ENCODE results near the gene PTX4. TPM values are rescaled to one million over a fixed set of nuclear protein-coding genes. Genes with fewer than 3 reads are reported as not detected.

Gene PTX4, protein sequence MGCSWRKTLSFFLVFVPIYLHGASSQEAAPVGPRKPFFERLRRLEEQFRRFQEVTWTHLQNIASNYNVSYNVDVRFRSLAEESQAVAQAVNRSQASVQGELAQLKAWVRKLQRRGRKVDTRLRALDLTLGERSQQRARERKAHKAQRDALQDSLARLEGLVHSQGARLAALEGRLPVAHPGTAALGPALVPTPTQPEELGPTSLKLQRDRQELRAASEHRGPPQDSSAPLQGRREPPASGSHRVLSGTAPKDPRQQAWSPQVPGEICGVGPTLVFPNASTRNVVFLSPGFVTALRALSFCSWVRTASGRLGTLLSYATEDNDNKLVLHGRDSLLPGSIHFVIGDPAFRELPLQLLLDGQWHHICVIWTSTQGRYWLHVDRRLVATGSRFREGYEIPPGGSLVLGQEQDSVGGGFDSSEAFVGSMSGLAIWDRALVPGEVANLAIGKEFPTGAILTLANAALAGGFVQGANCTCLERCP
- polyA plus RNA-seq, result not detected in 3 replicates
- not detected for polyA plus RNA-seq (2011; ENCODE audit: low read depth)
- polyA plus RNA-seq (2011; cell fraction: cytosol; rRNA removed), result not detected in 2 replicates
- polyA plus RNA-seq (2011; cell fraction: nucleus; rRNA removed), result not detected in 2 replicates
- not detected in 2 replicates for polyA plus RNA-seq (2012; ENCODE audit: low replicate concordance)
- not detected in 3 replicates for polyA minus RNA-seq
- not detected for polyA minus RNA-seq (2011; cell fraction: cytosol; rRNA and poly(A)+ RNA removed)
- not detected in 2 replicates for polyA minus RNA-seq (2011; cell fraction: nucleus; rRNA and poly(A)+ RNA removed)

DNA sequence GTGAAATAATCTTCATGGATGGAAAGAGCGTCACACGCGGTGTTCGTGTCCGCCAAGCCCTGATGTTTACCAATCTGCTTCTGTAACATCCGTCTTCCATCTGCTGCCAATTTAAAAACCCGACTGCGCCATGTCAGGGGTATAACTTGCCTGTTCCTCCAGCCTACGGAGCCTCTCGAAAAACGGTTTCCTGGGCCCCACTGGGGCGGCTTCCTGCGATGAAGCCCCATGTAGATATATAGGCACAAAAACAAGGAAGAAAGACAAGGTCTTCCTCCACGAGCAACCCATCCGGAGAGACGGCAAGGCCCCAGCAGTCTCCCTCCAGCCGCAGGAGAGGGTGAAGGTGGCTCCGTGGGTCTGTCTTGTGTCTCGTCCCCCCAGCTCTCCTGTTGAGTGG, at the start of gene PTX4:
TSS of gene PTX4 (minus strand) at position 326 of the 400 bp plus-strand sequence. CDS start at position 291, 35 bp downstream.
- Histone ChIP-seq H3K9ac (ENCODE audit: control insufficient read depth, extremely low read depth, insufficient read depth, low read length) (no peak within 1 kb of the TSS), H4K20me1 (ENCODE audit: control insufficient read depth, extremely low read depth, insufficient read depth, low read length) (no peaks in the 10 kb centered on the region), H3K9me3 (ENCODE audit: control insufficient read depth, low read depth, low read length) (no peaks in the 10 kb centered on the region), H3K4me3 (ENCODE audit: control insufficient read depth in 2 of 3, extremely low read depth in 1 of 3, insufficient read depth in 2 of 3, low read depth in 1 of 3, low read length in 3 of 3) (no peak within 1 kb of the TSS), H2AFZ (ENCODE audit: control insufficient read depth, low read length) (no peak within 1 kb of the TSS), H3K9me1 (ENCODE audit: control insufficient read depth, extremely low read depth, insufficient read depth, low read length) (no peaks in the 10 kb centered on the region), H3K36me3 (ENCODE audit: control insufficient read depth in 2 of 2, extremely low read depth in 1 of 2, insufficient read depth in 2 of 2, low read length in 2 of 2) (no peaks in the 10 kb centered on the region), H3K4me1 (ENCODE audit: control insufficient read depth, extremely low read depth, insufficient read depth, low read length) (peaks cover 12% of the 10 kb centered on the region), H3K27me3 (ENCODE audit: control insufficient read depth, extremely low read depth, insufficient read depth, low read length) (no peaks in the 10 kb centered on the region), H3K27ac (ENCODE audit: control insufficient read depth, insufficient read depth, low read length) (no peak within 1 kb of the TSS), H3K4me2 (ENCODE audit: control insufficient read depth, extremely low read depth, insufficient read depth, low read depth, low read length) (no peak within 1 kb of the TSS), H3K79me2 (ENCODE audit: control insufficient read depth, insufficient read depth, low read length) (peaks cover 2% of the 10 kb centered on the region)
- FAIRE-seq, result no peak
- dilution Hi-C loops (cut with MboI; ENCODE audit: extremely low pct_ligation_motif_present, low sequenced_read_pairs), result no loop called here
- TF ChIP-seq EZH2 (IDR thresholded peaks at IDR 0.05; ENCODE audit: low read length) (no peak), CTCF (optimal IDR thresholded peaks at IDR 0.05 in 1 of 3, IDR thresholded peaks at IDR 0.05 in 1 of 3, conservative IDR thresholded peaks at IDR 0.05 in 1 of 3; ENCODE audit: extremely low read depth in 1 of 3, insufficient read depth in 2 of 3, low read length in 3 of 3) (no peak)
- no peak for DNase-seq (ENCODE audit: low read depth, low spot score)

- peaks cover 19% of the 10 kb centered on the region for H3K4me1 ChIP-seq (ENCODE audit: control insufficient read depth, extremely low read depth, insufficient read depth, low read length)
These were observed 49.1 kb upstream of the PTX4 start for GRCh38 chr16:1537763-1538289.

More at GRCh38 chr16:1537763-1538289, 49.1 kb upstream of the PTX4 start:
- H2AFZ ChIP-seq (ENCODE audit: control insufficient read depth, low read length), result no peak overlapping the region
- FAIRE-seq (no peak), DNase-seq (ENCODE audit: low read depth, low spot score) (no peak)
- no peaks in the 10 kb centered on the region for H3K9me1 ChIP-seq (ENCODE audit: control insufficient read depth, extremely low read depth, insufficient read depth, low read length)
- dilution Hi-C loops (cut with MboI; ENCODE audit: extremely low pct_ligation_motif_present, low sequenced_read_pairs), result no loop called here
- H3K9me3 ChIP-seq (ENCODE audit: control insufficient read depth, low read depth, low read length), result no peaks in the 10 kb centered on the region
- peaks cover 0 to 9% of the 10 kb centered on the region in 2 experiments for H3K36me3 ChIP-seq (ENCODE audit: control insufficient read depth in 2 of 2, extremely low read depth in 1 of 2, insufficient read depth in 2 of 2, low read length in 2 of 2)
- H4K20me1 ChIP-seq (ENCODE audit: control insufficient read depth, extremely low read depth, insufficient read depth, low read length), result no peaks in the 10 kb centered on the region
- no peak for TF ChIP-seq EZH2 (IDR thresholded peaks at IDR 0.05; ENCODE audit: low read length)
- TF ChIP-seq CTCF (optimal IDR thresholded peaks at IDR 0.05 in 1 of 3, IDR thresholded peaks at IDR 0.05 in 1 of 3, conservative IDR thresholded peaks at IDR 0.05 in 1 of 3; ENCODE audit: extremely low read depth in 1 of 3, insufficient read depth in 2 of 3, low read length in 3 of 3), result no peak
- no peak overlapping the region for H3K9ac ChIP-seq (ENCODE audit: control insufficient read depth, extremely low read depth, insufficient read depth, low read length)
- no peaks in the 10 kb centered on the region for H3K27me3 ChIP-seq (ENCODE audit: control insufficient read depth, extremely low read depth, insufficient read depth, low read length)
- no peak overlapping the region for H3K4me3 ChIP-seq (ENCODE audit: control insufficient read depth in 2 of 3, extremely low read depth in 1 of 3, insufficient read depth in 2 of 3, low read depth in 1 of 3, low read length in 3 of 3)
- H3K27ac ChIP-seq (ENCODE audit: control insufficient read depth, insufficient read depth, low read length), result no peak overlapping the region
- H3K4me2 ChIP-seq (ENCODE audit: control insufficient read depth, extremely low read depth, insufficient read depth, low read depth, low read length), result no peak overlapping the region
- no peaks in the 10 kb centered on the region for H3K79me2 ChIP-seq (ENCODE audit: control insufficient read depth, insufficient read depth, low read length)

Measured in keratinocyte (primary cell).